ENCODE measurements around the gene DPP4.

The DPP4 gene

GRCh38 chr2:162085090-162085891, 11.3 kb upstream of the DPP4 start:
- no peak for DNase-seq (ENCODE audit: low read depth)

GRCh38 chr2:162084536-162084935, 10.5 kb upstream of the DPP4 start:
- DNase-seq (ENCODE audit: low read depth) = no peak

- DNase-seq (ENCODE audit: low read depth) = no peak
Measured at GRCh38 chr2:162082681-162083080, 8.7 kb upstream of the DPP4 start.

GRCh38 chr2:162082036-162082435, 8.0 kb upstream of the DPP4 start:
- no peak for DNase-seq (ENCODE audit: low read depth)

GRCh38 chr2:162079514-162079913, 5.5 kb upstream of the DPP4 start:
- no peak for DNase-seq (ENCODE audit: low read depth)

GRCh38 chr2:162075689-162076132, 1.7 kb upstream of the DPP4 start:
- DNase-seq (ENCODE audit: low read depth) = no peak

GRCh38 chr2:162074928-162075688, 1.1 kb upstream of the DPP4 start:
- DNase-seq (ENCODE audit: low read depth) = no peak

- DNase-seq (ENCODE audit: low read depth) = no peak
Measured at GRCh38 chr2:162074632-162074895, 549 bp upstream of the DPP4 start.

- no peak for DNase-seq (ENCODE audit: low read depth)
Measured at GRCh38 chr2:162072976-162073887, 783 bp downstream of the DPP4 start.

- DNase-seq (ENCODE audit: low read depth) = no peak
Measured at GRCh38 chr2:162072181-162072702, 1.8 kb downstream of the DPP4 start.

GRCh38 chr2:162071001-162071400, 3.0 kb downstream of the DPP4 start:
- DNase-seq (ENCODE audit: low read depth) = no peak

GRCh38 chr2:162070228-162070936, 3.6 kb downstream of the DPP4 start:
- no peak for DNase-seq (ENCODE audit: low read depth)

GRCh38 chr2:162069267-162069903, 4.6 kb downstream of the DPP4 start:
- DNase-seq (ENCODE audit: low read depth) = no peak

- DNase-seq (ENCODE audit: low read depth) = no peak
Measured at GRCh38 chr2:162067596-162067995, 6.4 kb downstream of the DPP4 start.

- DNase-seq (ENCODE audit: low read depth) = no peak
Measured at GRCh38 chr2:162065767-162066166, 8.2 kb downstream of the DPP4 start.

- DNase-seq (ENCODE audit: low read depth) = no peak
Measured at GRCh38 chr2:162063899-162064298, 10.1 kb downstream of the DPP4 start.

GRCh38 chr2:162063281-162063680, 10.7 kb downstream of the DPP4 start:
- no peak for DNase-seq (ENCODE audit: low read depth)

GRCh38 chr2:162062559-162062958, 11.5 kb downstream of the DPP4 start:
- DNase-seq (ENCODE audit: low read depth) = no peak

GRCh38 chr2:162061021-162061420, 13.0 kb downstream of the DPP4 start:
- no peak for DNase-seq (ENCODE audit: low read depth)

GRCh38 chr2:162060532-162060931, 13.5 kb downstream of the DPP4 start:
- DNase-seq (ENCODE audit: low read depth) = no peak

- no peak for DNase-seq (ENCODE audit: low read depth)
Measured at GRCh38 chr2:162058973-162059668, 14.9 kb downstream of the DPP4 start.
